HepG2 (cell line): ENCODE measurements around the gene FGF18. TPM values are rescaled to one million over a fixed set of nuclear protein-coding genes. Genes with fewer than 3 reads are reported as not detected.

Experiments used
- ADNP ChIP-seq: sonication (generic); formaldehyde crosslinking; IDR thresholded peaks from 2 replicates; pipeline ENCODE4 v1.4.0; 2020; ENCODE audit warnings: missing genetic modification reagents
- CBX1 ChIP-seq: IDR thresholded peaks from one replicate; pipeline ENCODE4 v1.6.1; 2016; ENCODE audit warnings: antibody characterized with exemption, low read depth
- GATAD2A ChIP-seq: IDR thresholded peaks from 2 replicates; pipeline ENCODE4 v1.6.1; 2016
- GZF1 ChIP-seq: sonication (generic); formaldehyde crosslinking; IDR thresholded peaks from 2 replicates; pipeline ENCODE4 v1.5.1; 2020; ENCODE audit warnings: mild to moderate bottlenecking, missing genetic modification reagents
- KLF16 ChIP-seq, 2 experiments: sonication (generic) in 1 of 2; formaldehyde crosslinking in 1 of 2; IDR thresholded peaks; 2 replicates each; pipeline versions ENCODE4 v1.6.1 to v1.8.0; 2016 to 2023; ENCODE audit warnings: missing genetic modification reagents in 2 of 2, missing compliant biosample characterization in 1 of 2
- KLF6 ChIP-seq: IDR thresholded peaks from 2 replicates; pipeline ENCODE4 v1.8.0; 2016; ENCODE audit warnings: missing biosample characterization, missing genetic modification reagents
- MBD4 ChIP-seq: IDR thresholded peaks from 2 replicates; pipeline ENCODE4 v1.6.1; 2012; ENCODE audit warnings: low read length, inconsistent platforms, borderline replicate concordance
- MED13 ChIP-seq: sonication (generic); formaldehyde crosslinking; IDR thresholded peaks from 2 replicates; pipeline ENCODE4 v1.5.0; 2020; ENCODE audit warnings: missing genetic modification reagents
- PAF1 ChIP-seq: IDR thresholded peaks from 2 replicates; pipeline ENCODE4 v1.6.1; 2016; ENCODE audit warnings: missing genetic modification reagents, missing compliant biosample characterization
- PHF8 ChIP-seq: sonication (generic); formaldehyde crosslinking; IDR thresholded peaks from 2 replicates; pipeline ENCODE4 v1.5.0; 2020; ENCODE audit warnings: missing genetic modification reagents
- RARA ChIP-seq: IDR thresholded peaks from 2 replicates; pipeline ENCODE4 v1.6.1; 2016; ENCODE audit warnings: missing genetic modification reagents, missing compliant biosample characterization
- SNAPC2 ChIP-seq: sonication (generic); formaldehyde crosslinking; IDR thresholded peaks from 2 replicates; pipeline ENCODE4 v1.8.1; 2022; ENCODE audit warnings: mild to moderate bottlenecking, missing genetic modification reagents
- SOX6 ChIP-seq, 2 experiments: fragments of 450-650 bp in 1 of 2; sonication (generic) in 1 of 2; formaldehyde crosslinking in 1 of 2; IDR thresholded peaks; 2 replicates each; pipeline versions ENCODE4 v1.4.0 to v1.6.1; 2017 to 2020; ENCODE audit warnings: antibody characterized with exemption in 1 of 2, mild to moderate bottlenecking in 1 of 2, missing genetic modification reagents in 1 of 2
- TCF7L2 ChIP-seq: IDR thresholded peaks from 2 replicates; pipeline ENCODE4 v1.6.1; 2011; ENCODE audit warnings: mild to moderate bottlenecking, low read depth, low read length, moderate library complexity
- ZNF136 ChIP-seq: sonication (generic); formaldehyde crosslinking; IDR thresholded peaks from 2 replicates; pipeline ENCODE4 v1.8.1; 2022; ENCODE audit warnings: low read depth, mild to moderate bottlenecking, moderate library complexity, missing genetic modification reagents
- ZNF205 ChIP-seq: IDR thresholded peaks from 2 replicates; pipeline ENCODE4 v1.6.1; 2018; ENCODE audit warnings: missing biosample characterization, missing genetic modification reagents
- ZNF292 ChIP-seq: sonication (generic); formaldehyde crosslinking; IDR thresholded peaks from 2 replicates; pipeline ENCODE4 v1.8.1; 2022; ENCODE audit warnings: mild to moderate bottlenecking, low read depth, missing genetic modification reagents, borderline replicate concordance
- ZNF441 ChIP-seq: sonication (generic); formaldehyde crosslinking; IDR thresholded peaks from 2 replicates; pipeline ENCODE4 v1.7.0; 2021; ENCODE audit warnings: missing genetic modification reagents, borderline replicate concordance
- ZNF510 ChIP-seq: sonication (generic); formaldehyde crosslinking; IDR thresholded peaks from 2 replicates; pipeline ENCODE4 v1.4.0; 2020; ENCODE audit warnings: low read depth, mild to moderate bottlenecking, missing genetic modification reagents
- ZNF543 ChIP-seq: sonication (generic); formaldehyde crosslinking; IDR thresholded peaks from 2 replicates; pipeline ENCODE4 v1.4.0; 2020; ENCODE audit warnings: mild to moderate bottlenecking, missing genetic modification reagents
- ZNF556 ChIP-seq: sonication (generic); formaldehyde crosslinking; IDR thresholded peaks from 2 replicates; pipeline ENCODE4 v1.4.0; 2020; ENCODE audit warnings: mild to moderate bottlenecking, missing genetic modification reagents, borderline replicate concordance
- ZNF557 ChIP-seq: sonication (generic); formaldehyde crosslinking; IDR thresholded peaks from 2 replicates; pipeline ENCODE4 v1.4.0; 2020; ENCODE audit warnings: missing genetic modification reagents
- ZNF616 ChIP-seq: sonication (generic); formaldehyde crosslinking; IDR thresholded peaks from 2 replicates; pipeline ENCODE4 v1.5.0; 2020; ENCODE audit warnings: low read depth, mild to moderate bottlenecking, missing genetic modification reagents
- ZNF709 ChIP-seq: sonication (generic); formaldehyde crosslinking; IDR thresholded peaks from 2 replicates; pipeline ENCODE4 v1.5.0; 2020; ENCODE audit warnings: mild to moderate bottlenecking, missing genetic modification reagents
- ZNF839 ChIP-seq: sonication (generic); formaldehyde crosslinking; IDR thresholded peaks from 2 replicates; pipeline ENCODE4 v1.4.0; 2020; ENCODE audit warnings: missing genetic modification reagents, mild to moderate bottlenecking, borderline replicate concordance
- ZSCAN9 ChIP-seq: IDR thresholded peaks from 2 replicates; pipeline ENCODE4 v1.6.1; 2016; ENCODE audit warnings: borderline replicate concordance
- polyA plus RNA-seq, 8 experiments: library from polyadenylated mRNA; depleted of rRNA in 3 of 8; stranded (reverse) in 7 of 8; unstranded in 1 of 8; fragments of >200 nt; fragmentation: Illumina TruSeq in 4 of 8; extraction: Trizol in 4 of 8; gene quantifications; 2 replicates each; pipeline versions ENCODE4 v1.2.1 to v1.2.3, GENCODE V29; 2011 to 2016; ENCODE audit warnings: low read depth in 4 of 8, missing spikeins in 1 of 8, mixed read lengths in 1 of 8; ENCODE audit not compliant: insufficient read depth in 1 of 8
- total RNA-seq, 5 experiments: library from RNA; depleted of rRNA; stranded (reverse); fragments of >200 nt; fragmentation: Illumina TruSeq; extraction: Trizol; gene quantifications; 2 replicates each; pipeline ENCODE4 v1.2.3, GENCODE V29; 2016; ENCODE audit warnings: low read depth in 1 of 5
- TF ChIP-seq, protein P1 (sequence below): sonication (generic); formaldehyde crosslinking; IDR thresholded peaks from 2 replicates; pipeline ENCODE4 v1.4.0; 2020; ENCODE audit warnings: mild to moderate bottlenecking, low read depth, missing genetic modification reagents
- TF ChIP-seq, protein P2 (sequence below): sonication (generic); formaldehyde crosslinking; IDR thresholded peaks from 2 replicates; pipeline ENCODE4 v1.4.0; 2020; ENCODE audit warnings: missing genetic modification reagents

Gene FGF18
- total and polyA plus RNA-seq, 2 of the 13 experiments (the other 11 are each of a cell fraction or from before 2014, with no cell fraction given), result not detected

DNA sequence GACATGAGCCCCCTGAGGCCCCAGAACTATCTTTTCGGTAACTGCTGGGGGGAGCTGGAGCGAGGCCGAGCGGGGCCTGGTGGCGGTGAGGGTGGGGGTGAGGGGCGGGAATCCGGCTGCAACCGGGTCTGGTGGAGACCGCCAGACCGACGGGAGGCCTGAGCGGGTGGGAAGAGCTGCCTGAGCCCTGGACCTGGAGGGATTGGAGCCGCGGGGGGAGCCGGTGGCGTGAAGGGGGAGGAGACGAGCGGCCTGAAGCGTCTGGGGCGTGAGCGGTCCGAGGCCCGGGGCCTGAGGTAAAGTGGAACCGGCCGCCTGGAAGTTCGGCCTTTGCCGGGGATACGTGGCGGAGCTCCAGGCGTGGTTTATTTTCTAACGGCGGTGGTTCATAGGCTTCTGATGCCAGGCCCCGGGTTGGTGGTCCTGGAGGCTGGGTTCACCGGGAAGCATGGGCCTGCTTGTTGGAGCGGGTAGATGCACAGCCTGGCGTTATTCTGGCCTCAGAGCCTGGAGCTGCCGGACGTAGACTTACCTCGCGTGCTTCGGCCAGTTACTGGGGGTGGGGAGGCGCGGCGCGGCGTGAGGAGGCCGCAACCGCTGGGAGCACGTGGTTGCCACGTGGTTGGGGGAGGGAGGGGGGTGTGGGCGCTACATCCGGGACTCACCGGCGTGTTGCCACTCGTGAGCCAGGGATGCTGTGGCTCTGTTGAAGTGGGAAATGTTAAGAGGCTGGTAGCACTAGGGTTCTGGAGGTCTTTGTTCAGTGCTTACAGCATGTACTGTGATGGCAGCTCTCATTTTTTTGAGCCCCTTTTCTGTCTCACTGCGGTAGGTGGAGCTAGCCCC is 31.3 kb upstream of the FGF18 start (continued):
- TF ChIP-seq SOX6 (IDR thresholded peaks at IDR 0.05), result no peak
- TF ChIP-seq SOX6 (CRISPR knock-in tag; IDR thresholded peaks at IDR 0.05), result 0 out of 2 replicates have a peak, but pooled peaks have one; percentile 23
- TF ChIP-seq GATAD2A (CRISPR knock-in tag), result peak; percentile 46; the same call in 1 of the 2 replicates
- TF ChIP-seq ADNP (CRISPR knock-in tag), result no peak
- TF ChIP-seq, protein P1, sequence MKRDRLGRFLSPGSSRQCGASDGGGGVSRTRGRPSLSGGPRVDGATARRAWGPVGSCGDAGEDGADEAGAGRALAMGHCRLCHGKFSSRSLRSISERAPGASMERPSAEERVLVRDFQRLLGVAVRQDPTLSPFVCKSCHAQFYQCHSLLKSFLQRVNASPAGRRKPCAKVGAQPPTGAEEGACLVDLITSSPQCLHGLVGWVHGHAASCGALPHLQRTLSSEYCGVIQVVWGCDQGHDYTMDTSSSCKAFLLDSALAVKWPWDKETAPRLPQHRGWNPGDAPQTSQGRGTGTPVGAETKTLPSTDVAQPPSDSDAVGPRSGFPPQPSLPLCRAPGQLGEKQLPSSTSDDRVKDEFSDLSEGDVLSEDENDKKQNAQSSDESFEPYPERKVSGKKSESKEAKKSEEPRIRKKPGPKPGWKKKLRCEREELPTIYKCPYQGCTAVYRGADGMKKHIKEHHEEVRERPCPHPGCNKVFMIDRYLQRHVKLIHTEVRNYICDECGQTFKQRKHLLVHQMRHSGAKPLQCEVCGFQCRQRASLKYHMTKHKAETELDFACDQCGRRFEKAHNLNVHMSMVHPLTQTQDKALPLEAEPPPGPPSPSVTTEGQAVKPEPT (CRISPR knock-in tag), result no peak; the same call in 1 of the 2 replicates
- TF ChIP-seq MED13 (CRISPR knock-in tag), result peak; percentile 25; the same call in 1 of the 2 replicates
- TF ChIP-seq ZSCAN9 (CRISPR knock-in tag), result peak; percentile 80; the same call in 1 of the 2 replicates
- TF ChIP-seq ZNF556 (CRISPR knock-in tag), result 0 out of 2 replicates have a peak, but pooled peaks have one; percentile 29
- peak; percentile 94 for TF ChIP-seq ZNF616 (CRISPR knock-in tag)
- peak; percentile 82; the same call in 1 of the 2 replicates for TF ChIP-seq GZF1 (CRISPR knock-in tag)
- TF ChIP-seq SNAPC2 (CRISPR knock-in tag), result peak; percentile 27; the same call in 1 of the 2 replicates
- TF ChIP-seq KLF16 (CRISPR knock-in tag; IDR thresholded peaks at IDR 0.05), result peak; percentile 58 to 67; a peak in 2 of 4 replicates
- no peak for TF ChIP-seq CBX1
- 0 out of 2 replicates have a peak, but pooled peaks have one; percentile 33 for TF ChIP-seq MBD4
- TF ChIP-seq PAF1 (CRISPR knock-in tag), result 0 out of 2 replicates have a peak, but pooled peaks have one; percentile 19
- no peak for TF ChIP-seq ZNF205 (CRISPR knock-in tag)
- TF ChIP-seq ZNF292 (CRISPR knock-in tag), result no peak
- TF ChIP-seq ZNF709 (CRISPR knock-in tag), result peak; percentile 70; the same call in 1 of the 2 replicates
- TF ChIP-seq KLF6, result peak; percentile 79; the same call in 1 of the 2 replicates
- TF ChIP-seq ZNF543 (CRISPR knock-in tag), result peak; percentile 74; the same call in 1 of the 2 replicates
- TF ChIP-seq ZNF839 (CRISPR knock-in tag), result peak; percentile 79; the same call in 1 of the 2 replicates
- TF ChIP-seq, protein P2, sequence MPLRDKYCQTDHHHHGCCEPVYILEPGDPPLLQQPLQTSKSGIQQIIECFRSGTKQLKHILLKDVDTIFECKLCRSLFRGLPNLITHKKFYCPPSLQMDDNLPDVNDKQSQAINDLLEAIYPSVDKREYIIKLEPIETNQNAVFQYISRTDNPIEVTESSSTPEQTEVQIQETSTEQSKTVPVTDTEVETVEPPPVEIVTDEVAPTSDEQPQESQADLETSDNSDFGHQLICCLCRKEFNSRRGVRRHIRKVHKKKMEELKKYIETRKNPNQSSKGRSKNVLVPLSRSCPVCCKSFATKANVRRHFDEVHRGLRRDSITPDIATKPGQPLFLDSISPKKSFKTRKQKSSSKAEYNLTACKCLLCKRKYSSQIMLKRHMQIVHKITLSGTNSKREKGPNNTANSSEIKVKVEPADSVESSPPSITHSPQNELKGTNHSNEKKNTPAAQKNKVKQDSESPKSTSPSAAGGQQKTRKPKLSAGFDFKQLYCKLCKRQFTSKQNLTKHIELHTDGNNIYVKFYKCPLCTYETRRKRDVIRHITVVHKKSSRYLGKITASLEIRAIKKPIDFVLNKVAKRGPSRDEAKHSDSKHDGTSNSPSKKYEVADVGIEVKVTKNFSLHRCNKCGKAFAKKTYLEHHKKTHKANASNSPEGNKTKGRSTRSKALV (CRISPR knock-in tag), result 0 out of 2 replicates have a peak, but pooled peaks have one; percentile 21
- TF ChIP-seq RARA (CRISPR knock-in tag), result peak; percentile 58
- no peak for TF ChIP-seq ZNF557 (CRISPR knock-in tag)
- peak; percentile 72; the same call in 1 of the 2 replicates for TF ChIP-seq ZNF441
- TF ChIP-seq ZNF136 (CRISPR knock-in tag), result no peak; the same call in 1 of the 2 replicates
- TF ChIP-seq ZNF510 (CRISPR knock-in tag), result no peak
- TF ChIP-seq PHF8 (CRISPR knock-in tag), result peak; percentile 62
- no peak for TF ChIP-seq TCF7L2
